ENCODE results near the gene PRRG1. TPM values are rescaled to one million over a fixed set of nuclear protein-coding genes. Genes with fewer than 3 reads are reported as not detected.

Gene PRRG1
- total RNA-seq, 2 donors from 2014 or later: not detected

- no peak for ATAC-seq
- peak overlapping the region; percentile 72 for H3K4me3 Mint-ChIP-seq
- no peaks in the 10 kb centered on the region for H3K36me3 Mint-ChIP-seq (ENCODE audit: low read depth)
- H3K9me3 ChIP-seq (ENCODE audit: control insufficient read depth, low read length, poor library complexity, severe bottlenecking): no peaks in the 10 kb centered on the region
- H3K4me1 Mint-ChIP-seq: peaks cover 3% of the 10 kb centered on the region
- H3K27ac Mint-ChIP-seq: no peak overlapping the region
- peaks cover 9% of the 10 kb centered on the region for H3K27me3 Mint-ChIP-seq
- DNase-seq: no peak
These were observed 268 bp upstream of the PRRG1 start for GRCh38 chrX:37348971-37349220.

- ATAC-seq: no peak
- H3K9me3 ChIP-seq (ENCODE audit: control insufficient read depth, low read length, poor library complexity, severe bottlenecking): no peaks in the 10 kb centered on the region
- DNase-seq: no peak
- Mint-ChIP-seq H3K27me3 (peaks cover 9% of the 10 kb centered on the region), H3K27ac (no peak overlapping the region), H3K36me3 (ENCODE audit: low read depth) (no peaks in the 10 kb centered on the region), H3K4me1 (peaks cover 3% of the 10 kb centered on the region), H3K4me3 (peak overlapping the region; percentile 61)
These were observed 836 bp downstream of the PRRG1 start for GRCh38 chrX:37350034-37350365.

- ATAC-seq: no peak
- no peak overlapping the region for H3K27ac Mint-ChIP-seq
- no peaks in the 10 kb centered on the region for H3K9me3 ChIP-seq (ENCODE audit: control insufficient read depth, low read length, poor library complexity, severe bottlenecking)
- DNase-seq: no peak
- no peaks in the 10 kb centered on the region for H3K36me3 Mint-ChIP-seq (ENCODE audit: low read depth)
- H3K4me3 Mint-ChIP-seq: no peak overlapping the region
- H3K4me1 Mint-ChIP-seq: peaks cover 3% of the 10 kb centered on the region
- H3K27me3 Mint-ChIP-seq: peaks cover 3% of the 10 kb centered on the region
These were observed 4.5 kb downstream of the PRRG1 start for GRCh38 chrX:37353646-37354045.

- ATAC-seq (no peak), DNase-seq (no peak)
- Mint-ChIP-seq H3K4me3 (no peak overlapping the region), H3K27me3 (no peaks in the 10 kb centered on the region), H3K4me1 (no peaks in the 10 kb centered on the region), H3K36me3 (ENCODE audit: low read depth) (no peaks in the 10 kb centered on the region), H3K27ac (no peak overlapping the region)
- no peaks in the 10 kb centered on the region for H3K9me3 ChIP-seq (ENCODE audit: control insufficient read depth, low read length, poor library complexity, severe bottlenecking)
These were observed 8.3 kb downstream of the PRRG1 start for GRCh38 chrX:37357436-37357835.

GRCh38 chrX:37361596-37361995 lies 12.4 kb downstream of the PRRG1 start:
- H3K27ac Mint-ChIP-seq: no peak overlapping the region
- no peaks in the 10 kb centered on the region for H3K36me3 Mint-ChIP-seq (ENCODE audit: low read depth)
- no peaks in the 10 kb centered on the region for H3K4me1 Mint-ChIP-seq
- ATAC-seq: no peak
- no peaks in the 10 kb centered on the region for H3K9me3 ChIP-seq (ENCODE audit: control insufficient read depth, low read length, poor library complexity, severe bottlenecking)
- no peak overlapping the region for H3K4me3 Mint-ChIP-seq
- DNase-seq: no peak
- no peaks in the 10 kb centered on the region for H3K27me3 Mint-ChIP-seq

- Mint-ChIP-seq H3K36me3 (ENCODE audit: low read depth) (no peaks in the 10 kb centered on the region), H3K27me3 (no peaks in the 10 kb centered on the region), H3K4me3 (no peak overlapping the region), H3K4me1 (no peaks in the 10 kb centered on the region), H3K27ac (no peak overlapping the region)
- ATAC-seq (no peak), DNase-seq (no peak)
- no peaks in the 10 kb centered on the region for H3K9me3 ChIP-seq (ENCODE audit: control insufficient read depth, low read length, poor library complexity, severe bottlenecking)
These were observed 15.5 kb downstream of the PRRG1 start for GRCh38 chrX:37364666-37365065.

- Mint-ChIP-seq H3K36me3 (ENCODE audit: low read depth) (no peaks in the 10 kb centered on the region), H3K27ac (no peak overlapping the region), H3K27me3 (no peaks in the 10 kb centered on the region), H3K4me1 (no peaks in the 10 kb centered on the region), H3K4me3 (no peak overlapping the region)
- ATAC-seq: no peak
- H3K9me3 ChIP-seq (ENCODE audit: control insufficient read depth, low read length, poor library complexity, severe bottlenecking): no peaks in the 10 kb centered on the region
- DNase-seq: no peak
These were observed 18.8 kb downstream of the PRRG1 start for GRCh38 chrX:37367946-37368345.

- Mint-ChIP-seq H3K4me3 (no peak overlapping the region), H3K36me3 (ENCODE audit: low read depth) (no peaks in the 10 kb centered on the region), H3K27ac (no peak overlapping the region), H3K27me3 (peaks cover under 1% of the 10 kb centered on the region), H3K4me1 (no peaks in the 10 kb centered on the region)
- ATAC-seq (no peak), DNase-seq (no peak)
- no peaks in the 10 kb centered on the region for H3K9me3 ChIP-seq (ENCODE audit: control insufficient read depth, low read length, poor library complexity, severe bottlenecking)
These were observed 21.5 kb downstream of the PRRG1 start for GRCh38 chrX:37370499-37371141.

GRCh38 chrX:37371578-37371991 lies 22.4 kb downstream of the PRRG1 start:
- ATAC-seq (no peak), DNase-seq (no peak)
- Mint-ChIP-seq H3K4me1 (no peaks in the 10 kb centered on the region), H3K27ac (no peak overlapping the region), H3K27me3 (peaks cover 4% of the 10 kb centered on the region), H3K36me3 (ENCODE audit: low read depth) (no peaks in the 10 kb centered on the region), H3K4me3 (no peak overlapping the region)
- no peaks in the 10 kb centered on the region for H3K9me3 ChIP-seq (ENCODE audit: control insufficient read depth, low read length, poor library complexity, severe bottlenecking)

GRCh38 chrX:37378404-37378803 lies 29.2 kb downstream of the PRRG1 start:
- Mint-ChIP-seq H3K36me3 (ENCODE audit: low read depth) (no peaks in the 10 kb centered on the region), H3K27ac (no peak overlapping the region), H3K4me3 (no peak overlapping the region), H3K27me3 (peaks cover 4% of the 10 kb centered on the region), H3K4me1 (no peaks in the 10 kb centered on the region)
- ATAC-seq: no peak
- no peak for DNase-seq
- H3K9me3 ChIP-seq (ENCODE audit: control insufficient read depth, low read length, poor library complexity, severe bottlenecking): no peaks in the 10 kb centered on the region

- Mint-ChIP-seq H3K27ac (no peak overlapping the region), H3K4me1 (no peaks in the 10 kb centered on the region), H3K4me3 (no peak overlapping the region), H3K27me3 (peaks cover 4% of the 10 kb centered on the region), H3K36me3 (ENCODE audit: low read depth) (no peaks in the 10 kb centered on the region)
- ATAC-seq (no peak), DNase-seq (no peak)
- H3K9me3 ChIP-seq (ENCODE audit: control insufficient read depth, low read length, poor library complexity, severe bottlenecking): no peaks in the 10 kb centered on the region
These were observed 29.7 kb downstream of the PRRG1 start for GRCh38 chrX:37378830-37379229.

GRCh38 chrX:37380256-37380655 lies 31.1 kb downstream of the PRRG1 start:
- Mint-ChIP-seq H3K27me3 (peaks cover 4% of the 10 kb centered on the region), H3K27ac (no peak overlapping the region), H3K4me3 (no peak overlapping the region), H3K36me3 (ENCODE audit: low read depth) (no peaks in the 10 kb centered on the region), H3K4me1 (no peaks in the 10 kb centered on the region)
- no peak for ATAC-seq
- no peak for DNase-seq
- no peaks in the 10 kb centered on the region for H3K9me3 ChIP-seq (ENCODE audit: control insufficient read depth, low read length, poor library complexity, severe bottlenecking)

GRCh38 chrX:37380924-37381323 lies 31.8 kb downstream of the PRRG1 start:
- peaks cover under 1% of the 10 kb centered on the region for H3K27me3 Mint-ChIP-seq
- DNase-seq (no peak), ATAC-seq (no peak)
- H3K4me1 Mint-ChIP-seq: no peaks in the 10 kb centered on the region
- no peak overlapping the region for H3K4me3 Mint-ChIP-seq
- H3K27ac Mint-ChIP-seq: no peak overlapping the region
- H3K36me3 Mint-ChIP-seq (ENCODE audit: low read depth): no peaks in the 10 kb centered on the region
- no peaks in the 10 kb centered on the region for H3K9me3 ChIP-seq (ENCODE audit: control insufficient read depth, low read length, poor library complexity, severe bottlenecking)

- Mint-ChIP-seq H3K36me3 (ENCODE audit: low read depth) (no peaks in the 10 kb centered on the region), H3K27ac (no peak overlapping the region), H3K27me3 (no peaks in the 10 kb centered on the region), H3K4me3 (no peak overlapping the region), H3K4me1 (no peaks in the 10 kb centered on the region)
- ATAC-seq (no peak), DNase-seq (no peak)
- no peaks in the 10 kb centered on the region for H3K9me3 ChIP-seq (ENCODE audit: control insufficient read depth, low read length, poor library complexity, severe bottlenecking)
These were observed 34.1 kb downstream of the PRRG1 start for GRCh38 chrX:37383313-37383712.

- H3K27me3 Mint-ChIP-seq: no peaks in the 10 kb centered on the region
- no peaks in the 10 kb centered on the region for H3K9me3 ChIP-seq (ENCODE audit: control insufficient read depth, low read length, poor library complexity, severe bottlenecking)
- H3K36me3 Mint-ChIP-seq (ENCODE audit: low read depth): no peaks in the 10 kb centered on the region
- DNase-seq (no peak), ATAC-seq (no peak)
- no peak overlapping the region for H3K4me3 Mint-ChIP-seq
- no peaks in the 10 kb centered on the region for H3K4me1 Mint-ChIP-seq
- H3K27ac Mint-ChIP-seq: no peak overlapping the region
These were observed 39.2 kb downstream of the PRRG1 start for GRCh38 chrX:37388413-37388812.

All from T-helper 17 cell (primary cell).